Central memory CD8-positive, alpha-beta T cell (primary cell): ENCODE measurements around the gene SRSF3.

Experiments
- ATAC-seq: fragments of 150-1000 bp; cut with Tn5 transposase; replicated peaks from 2 replicates; pipeline ENCODE4 v1.10.0; 2022; ENCODE audit warnings: mild to moderate bottlenecking, moderate FRiP score, moderate number of reproducible peaks; ENCODE audit not compliant: poor library complexity, severe bottlenecking; ENCODE audit errors: extremely low read depth
- DNase-seq, 2 donors: peaks; one replicate each; pipeline ENCODE4 v3.0.0; 2021; ENCODE audit warnings: low spot score in 2 of 2
- H3K27ac Mint-ChIP-seq: one replicate; pipeline ENCODE4 v1.8.0; 2022; ENCODE audit warnings: low read depth, mild to moderate bottlenecking, moderate library complexity, mixed read lengths
- H3K27me3 Mint-ChIP-seq: one replicate; pipeline ENCODE4 v1.8.0; 2022; ENCODE audit warnings: mixed read lengths
- H3K36me3 Mint-ChIP-seq: one replicate; pipeline ENCODE4 v1.8.0; 2022; ENCODE audit warnings: mild to moderate bottlenecking, moderate library complexity, mixed read lengths; ENCODE audit not compliant: insufficient read depth
- H3K4me1 Mint-ChIP-seq: one replicate; pipeline ENCODE4 v1.8.0; 2022; ENCODE audit warnings: mixed read lengths
- H3K4me3 Mint-ChIP-seq: one replicate; pipeline ENCODE4 v1.8.0; 2022; ENCODE audit warnings: mild to moderate bottlenecking, moderate library complexity, mixed read lengths
- H3K9me3 Mint-ChIP-seq: one replicate; pipeline ENCODE4 v1.8.0; 2022; ENCODE audit warnings: mixed read lengths

SRSF3 gene

GRCh38 chr6:36623547-36624459 is 29.6 kb downstream of the SRSF3 start:
- Mint-ChIP-seq H3K27me3 (no peaks in the 10 kb centered on the region), H3K36me3 (peaks cover 1% of the 10 kb centered on the region), H3K27ac (no peak overlapping the region), H3K4me3 (no peak overlapping the region), H3K4me1 (peaks cover 14% of the 10 kb centered on the region), H3K9me3 (no peaks in the 10 kb centered on the region)
- peak; percentile 49 for ATAC-seq
- DNase-seq = peak; percentile 57 to 67

- DNase-seq (no peak), ATAC-seq (no peak)
- peaks cover 14% of the 10 kb centered on the region for H3K4me1 Mint-ChIP-seq
- H3K4me3 Mint-ChIP-seq = no peak overlapping the region
- H3K27me3 Mint-ChIP-seq = no peaks in the 10 kb centered on the region
- no peaks in the 10 kb centered on the region for H3K9me3 Mint-ChIP-seq
- H3K27ac Mint-ChIP-seq = no peak overlapping the region
- peaks cover 1% of the 10 kb centered on the region for H3K36me3 Mint-ChIP-seq
Measured at GRCh38 chr6:36624461-36625157, 30.4 kb downstream of the SRSF3 start.

- Mint-ChIP-seq H3K27ac (no peak overlapping the region), H3K4me3 (no peak overlapping the region), H3K9me3 (no peaks in the 10 kb centered on the region), H3K4me1 (peaks cover 14% of the 10 kb centered on the region), H3K27me3 (no peaks in the 10 kb centered on the region), H3K36me3 (peaks cover 1% of the 10 kb centered on the region)
- DNase-seq (no peak), ATAC-seq (no peak)
Measured at GRCh38 chr6:36625158-36625919, 31.2 kb downstream of the SRSF3 start.

- ATAC-seq (no peak), DNase-seq (no peak)
- Mint-ChIP-seq H3K27ac (peak overlapping the region; percentile 42), H3K4me3 (no peak overlapping the region), H3K9me3 (no peaks in the 10 kb centered on the region), H3K36me3 (peaks cover 1% of the 10 kb centered on the region), H3K27me3 (no peaks in the 10 kb centered on the region), H3K4me1 (peaks cover 14% of the 10 kb centered on the region)
Measured at GRCh38 chr6:36626636-36627035, 32.5 kb downstream of the SRSF3 start.

- Mint-ChIP-seq H3K9me3 (no peaks in the 10 kb centered on the region), H3K36me3 (peaks cover 1% of the 10 kb centered on the region), H3K27me3 (no peaks in the 10 kb centered on the region), H3K4me3 (no peak overlapping the region), H3K27ac (no peak overlapping the region), H3K4me1 (peaks cover 14% of the 10 kb centered on the region)
- ATAC-seq (no peak), DNase-seq (no peak)
Measured at GRCh38 chr6:36627141-36627540, 33.0 kb downstream of the SRSF3 start.

GRCh38 chr6:36627801-36628246 is 33.7 kb downstream of the SRSF3 start:
- Mint-ChIP-seq H3K36me3 (peaks cover 1% of the 10 kb centered on the region), H3K27ac (no peak overlapping the region), H3K4me1 (peaks cover 9% of the 10 kb centered on the region), H3K4me3 (no peak overlapping the region), H3K27me3 (no peaks in the 10 kb centered on the region), H3K9me3 (no peaks in the 10 kb centered on the region)
- no peak for DNase-seq
- ATAC-seq = no peak

- DNase-seq (no peak), ATAC-seq (no peak)
- Mint-ChIP-seq H3K27ac (no peak overlapping the region), H3K9me3 (no peaks in the 10 kb centered on the region), H3K4me1 (no peaks in the 10 kb centered on the region), H3K4me3 (no peak overlapping the region), H3K27me3 (no peaks in the 10 kb centered on the region), H3K36me3 (peaks cover 1% of the 10 kb centered on the region)
Measured at GRCh38 chr6:36629784-36630183, 35.6 kb downstream of the SRSF3 start.

- no peak for DNase-seq
- H3K9me3 Mint-ChIP-seq = no peaks in the 10 kb centered on the region
- no peaks in the 10 kb centered on the region for H3K27me3 Mint-ChIP-seq
- no peak overlapping the region for H3K27ac Mint-ChIP-seq
- no peak for ATAC-seq
- H3K36me3 Mint-ChIP-seq = no peaks in the 10 kb centered on the region
- H3K4me1 Mint-ChIP-seq = no peaks in the 10 kb centered on the region
- H3K4me3 Mint-ChIP-seq = no peak overlapping the region
Measured at GRCh38 chr6:36631326-36632011, 37.3 kb downstream of the SRSF3 start.

GRCh38 chr6:36633370-36633769 is 39.2 kb downstream of the SRSF3 start:
- H3K4me3 Mint-ChIP-seq = no peak overlapping the region
- no peak overlapping the region for H3K27ac Mint-ChIP-seq
- ATAC-seq = no peak
- no peaks in the 10 kb centered on the region for H3K9me3 Mint-ChIP-seq
- H3K36me3 Mint-ChIP-seq = no peaks in the 10 kb centered on the region
- no peaks in the 10 kb centered on the region for H3K4me1 Mint-ChIP-seq
- DNase-seq = no peak
- H3K27me3 Mint-ChIP-seq = peaks cover 6% of the 10 kb centered on the region

- DNase-seq (no peak), ATAC-seq (no peak)
Measured at GRCh38 chr6:36633915-36634314, 39.8 kb downstream of the SRSF3 start.

GRCh38 chr6:36634317-36635108 is 40.4 kb downstream of the SRSF3 start:
- no peaks in the 10 kb centered on the region for H3K9me3 Mint-ChIP-seq
- H3K4me1 Mint-ChIP-seq = no peaks in the 10 kb centered on the region
- no peak for DNase-seq
- peaks cover 6% of the 10 kb centered on the region for H3K27me3 Mint-ChIP-seq
- no peak overlapping the region for H3K4me3 Mint-ChIP-seq
- no peaks in the 10 kb centered on the region for H3K36me3 Mint-ChIP-seq
- ATAC-seq = no peak
- no peak overlapping the region for H3K27ac Mint-ChIP-seq

More at GRCh38 chr6:36633915-36634314, 39.8 kb downstream of the SRSF3 start:
- Mint-ChIP-seq H3K9me3 (no peaks in the 10 kb centered on the region), H3K27ac (no peak overlapping the region), H3K36me3 (no peaks in the 10 kb centered on the region), H3K27me3 (peaks cover 6% of the 10 kb centered on the region), H3K4me3 (no peak overlapping the region), H3K4me1 (no peaks in the 10 kb centered on the region)
